Esophagus (tissue), 2 donors: ENCODE results near the gene STARD8. TPM values are rescaled to one million over a fixed set of nuclear protein-coding genes. Genes with fewer than 3 reads are reported as not detected.

ENCODE experiments used
- H3K27ac ChIP-seq, 2 donors: one replicate each; pipeline ENCODE4 v1.5.1; 2013; ENCODE audit warnings: low read depth in 2 of 2, mild to moderate bottlenecking in 2 of 2, inconsistent platforms in 1 of 2, low read length in 1 of 2, moderate library complexity in 1 of 2
- H3K27me3 ChIP-seq, 2 donors: one replicate each; pipeline ENCODE4 v1.6.1; 2013; ENCODE audit warnings: low read length in 2 of 2, control low read depth in 1 of 2, mild to moderate bottlenecking in 1 of 2; ENCODE audit not compliant: insufficient read depth in 2 of 2, control insufficient read depth in 1 of 2
- H3K36me3 ChIP-seq, 2 donors: one replicate each; pipeline ENCODE4 v1.6.1; 2013; ENCODE audit warnings: low read length in 1 of 2; ENCODE audit not compliant: control insufficient read depth in 2 of 2, insufficient read depth in 2 of 2
- H3K4me1 ChIP-seq, 2 donors: one replicate each; pipeline ENCODE4 v1.6.1; 2013; ENCODE audit warnings: low read length in 1 of 2; ENCODE audit not compliant: control insufficient read depth in 2 of 2, insufficient read depth in 2 of 2
- H3K4me3 ChIP-seq, 2 donors: one replicate each; pipeline ENCODE4 v1.5.1; 2013; ENCODE audit warnings: low read length in 2 of 2, mild to moderate bottlenecking in 2 of 2, low read depth in 1 of 2, moderate library complexity in 1 of 2
- H3K9me3 ChIP-seq, 2 donors: one replicate each; pipeline ENCODE4 v1.6.1; 2013; ENCODE audit warnings: mild to moderate bottlenecking in 2 of 2, low read depth in 1 of 2, low read length in 1 of 2, moderate library complexity in 1 of 2; ENCODE audit not compliant: control insufficient read depth in 2 of 2, insufficient read depth in 1 of 2
- WGBS, 2 donors: extraction: QIAGEN DNeasy Blood & Tissue Kit; methylation state at CpG; one replicate each; pipeline ENCODE4 v1.1.7; 2013; 5-methylcytosine and 5-hydroxymethylcytosine counted together
- polyA plus RNA-seq, 2 donors: library from polyadenylated mRNA; stranded (reverse); fragments of 200-250 nt; gene quantifications; one replicate each; pipeline ENCODE4 v1.2.3, GENCODE V29; 2013
- donor health status: healthy with polysubstance abuse.
- donor health status: Bipolar disorder and iron deficiency.

STARD8 gene
- polyA plus RNA-seq, 2 donors: 0.75 to 0.86 TPM

DNA sequence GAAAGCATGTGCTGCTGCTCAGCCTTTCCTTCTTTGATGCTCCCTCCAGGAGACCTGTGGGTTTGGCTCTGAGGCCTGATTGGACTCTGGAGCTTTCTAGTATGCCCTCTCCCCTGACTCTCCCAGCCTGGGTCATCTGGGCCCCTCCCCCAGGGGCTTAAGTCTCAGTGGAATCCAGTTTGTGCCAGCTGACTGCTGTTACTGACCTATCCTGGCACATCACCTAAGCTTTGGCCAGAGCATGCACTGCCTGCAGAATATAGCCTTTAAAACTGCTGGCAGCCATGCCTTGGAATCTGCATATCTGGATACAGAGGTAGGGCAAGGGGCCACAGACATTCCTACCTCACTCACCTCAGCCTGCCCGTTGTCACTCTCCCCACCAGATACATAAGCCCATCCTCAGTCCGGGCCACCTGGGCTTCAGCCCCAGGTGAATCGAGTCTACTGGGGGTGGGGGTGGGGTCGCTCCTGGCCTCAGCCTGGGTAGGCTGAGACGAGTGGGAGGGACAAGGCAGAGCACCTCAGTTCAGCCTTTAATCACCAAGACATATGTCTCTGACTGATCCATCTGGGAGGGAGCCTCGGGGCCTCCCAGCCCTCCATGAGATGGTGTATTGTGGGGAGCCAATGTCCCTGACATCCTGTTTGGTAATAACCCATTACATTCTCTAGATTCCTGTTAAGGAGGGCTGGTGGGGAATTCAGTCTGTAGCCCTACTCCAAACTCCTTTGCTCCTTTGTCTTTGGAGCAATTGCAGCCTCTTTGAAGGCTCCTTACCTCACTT is 61.2 kb downstream of the STARD8 start:
- H3K4me1 ChIP-seq: no peaks in the 10 kb centered on the region

DNA sequence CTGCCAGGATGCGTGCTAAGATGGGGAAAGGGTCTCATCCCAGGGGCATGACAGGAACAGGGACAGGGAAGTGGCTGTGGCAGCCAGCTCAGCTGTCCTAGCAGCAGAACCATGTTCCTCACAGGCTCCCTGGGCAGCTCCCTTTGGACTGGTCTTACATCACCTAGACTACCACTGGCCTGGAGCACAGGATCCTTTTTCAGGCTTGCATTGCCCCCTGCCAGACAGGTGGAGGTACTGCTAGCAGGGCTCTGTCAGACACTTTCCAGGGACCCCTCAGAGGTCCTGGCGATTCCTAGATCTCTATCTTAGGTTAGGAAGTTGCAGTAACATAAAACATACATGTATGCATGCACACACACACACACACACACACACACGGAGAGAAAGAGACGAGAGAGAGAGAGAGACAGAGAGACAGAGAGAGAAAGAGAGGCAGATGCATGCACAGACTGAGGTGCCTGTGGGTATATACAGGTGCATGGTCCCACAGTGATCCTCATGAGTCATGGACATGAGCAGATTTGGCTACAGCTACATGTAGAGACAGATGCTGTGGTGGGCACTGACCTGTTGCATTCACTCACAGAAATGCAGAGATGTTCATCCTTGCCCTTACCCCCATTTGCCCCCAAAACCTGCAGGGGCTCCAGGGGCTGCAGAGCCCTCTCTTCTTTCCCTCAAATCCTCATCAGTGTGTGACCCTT is 63.6 kb downstream of the STARD8 start:
- WGBS, 2 donors: 23 to 56% methylated on average over 4 of the region's 4 CpGs
- peaks cover 0 to 6% of the 10 kb centered on the region in 2 donors for H3K27me3 ChIP-seq
- no peak overlapping the region for H3K4me3 ChIP-seq
- no peaks in the 10 kb centered on the region for H3K9me3 ChIP-seq
- H3K36me3 ChIP-seq: no peaks in the 10 kb centered on the region
- no peak overlapping the region for H3K27ac ChIP-seq
- no peaks in the 10 kb centered on the region for H3K4me1 ChIP-seq

More for the DNA sequence above, 61.2 kb downstream of the STARD8 start:
- no peak overlapping the region for H3K27ac ChIP-seq
- peaks cover 0 to 2% of the 10 kb centered on the region in 2 donors for H3K27me3 ChIP-seq
- H3K9me3 ChIP-seq: no peaks in the 10 kb centered on the region
- WGBS, 2 donors: 56 to 71% methylated on average over 6 of the region's 6 CpGs
- no peaks in the 10 kb centered on the region for H3K36me3 ChIP-seq
- no peak overlapping the region for H3K4me3 ChIP-seq

GRCh38 chrX:68711845-68712244 is 64.4 kb downstream of the STARD8 start:
- Histone ChIP-seq H3K27me3 (peaks cover 0 to 6% of the 10 kb centered on the region in 2 donors), H3K36me3 (no peaks in the 10 kb centered on the region), H3K9me3 (no peaks in the 10 kb centered on the region), H3K4me1 (no peaks in the 10 kb centered on the region), H3K27ac (no peak overlapping the region), H3K4me3 (no peak overlapping the region)
- 48 to 68% methylated on average over 5 of the region's 5 CpGs for WGBS, 2 donors

DNA sequence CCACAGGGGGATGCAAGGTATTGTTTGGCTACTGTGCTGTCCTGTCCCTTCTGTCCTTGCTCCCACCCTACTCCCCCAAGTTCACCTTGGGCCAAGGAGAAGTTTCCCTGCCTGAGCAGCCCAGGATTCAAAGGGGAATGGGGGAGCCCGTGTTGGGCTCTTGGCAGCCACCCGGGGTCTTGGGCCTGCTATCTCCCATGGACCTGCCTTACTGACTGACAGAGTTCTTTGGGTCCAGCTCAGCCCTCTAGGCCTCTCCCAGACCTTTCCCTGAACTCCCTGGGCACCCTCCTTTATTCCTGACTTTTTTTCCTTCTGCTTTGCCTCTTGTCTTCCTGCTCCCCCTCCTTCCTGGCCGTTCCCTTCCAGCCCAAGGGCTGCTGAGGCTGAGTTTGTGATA is 67.4 kb downstream of the STARD8 start:
- Histone ChIP-seq H3K4me3 (no peak overlapping the region), H3K36me3 (no peaks in the 10 kb centered on the region), H3K9me3 (no peaks in the 10 kb centered on the region), H3K27ac (no peak overlapping the region), H3K4me1 (no peaks in the 10 kb centered on the region), H3K27me3 (peaks cover 0 to 6% of the 10 kb centered on the region in 2 donors)
- 67 to 84% methylated on average over 3 of the region's 3 CpGs for whole genome bisulfite sequencing, 2 donors

- H3K27me3 ChIP-seq: peaks cover 0 to 6% of the 10 kb centered on the region in 2 donors
- H3K4me3 ChIP-seq: no peak overlapping the region
- no peaks in the 10 kb centered on the region for H3K36me3 ChIP-seq
- H3K9me3 ChIP-seq: no peaks in the 10 kb centered on the region
- 82 to 93% methylated on average over 12 to 13 of the region's 13 CpGs for WGBS, 2 donors
- no peak overlapping the region for H3K27ac ChIP-seq
- H3K4me1 ChIP-seq: no peaks in the 10 kb centered on the region
These were observed 69.7 kb downstream of the STARD8 start for GRCh38 chrX:68717196-68717595.

- 88 to 90% methylated on average over 21 to 24 of the region's 24 CpGs for WGBS, 2 donors
- Histone ChIP-seq H3K4me1 (no peaks in the 10 kb centered on the region), H3K9me3 (no peaks in the 10 kb centered on the region), H3K27ac (no peak overlapping the region), H3K27me3 (peaks cover 0 to 6% of the 10 kb centered on the region in 2 donors), H3K4me3 (no peak overlapping the region), H3K36me3 (no peaks in the 10 kb centered on the region)
These were observed 70.4 kb downstream of the STARD8 start for GRCh38 chrX:68717663-68718442.

DNA sequence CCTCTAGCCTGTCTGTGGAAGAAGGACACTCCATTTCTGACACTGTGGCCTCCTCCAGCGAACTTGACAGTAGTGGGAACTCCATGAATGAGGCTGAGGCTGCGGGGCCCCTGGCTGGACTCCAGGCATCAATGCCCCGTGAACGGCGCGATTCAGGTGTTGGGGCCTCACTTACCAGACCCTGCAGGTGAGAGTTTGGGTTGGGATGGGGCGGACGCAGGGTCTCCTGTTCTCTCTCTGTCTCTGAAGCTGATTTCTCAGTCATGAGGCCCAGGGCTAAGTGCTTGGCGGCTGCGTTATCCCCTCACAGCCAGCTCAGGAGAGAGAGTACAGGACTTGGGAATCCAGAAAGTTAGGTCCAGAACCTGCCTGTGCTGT is 71.0 kb downstream of the STARD8 start:
- Histone ChIP-seq H3K36me3 (no peaks in the 10 kb centered on the region), H3K9me3 (no peaks in the 10 kb centered on the region), H3K4me3 (no peak overlapping the region), H3K27me3 (peaks cover 0 to 5% of the 10 kb centered on the region in 2 donors), H3K4me1 (no peaks in the 10 kb centered on the region), H3K27ac (no peak overlapping the region)
- 83 to 94% methylated on average over 10 of the region's 10 CpGs for WGBS, 2 donors

DNA sequence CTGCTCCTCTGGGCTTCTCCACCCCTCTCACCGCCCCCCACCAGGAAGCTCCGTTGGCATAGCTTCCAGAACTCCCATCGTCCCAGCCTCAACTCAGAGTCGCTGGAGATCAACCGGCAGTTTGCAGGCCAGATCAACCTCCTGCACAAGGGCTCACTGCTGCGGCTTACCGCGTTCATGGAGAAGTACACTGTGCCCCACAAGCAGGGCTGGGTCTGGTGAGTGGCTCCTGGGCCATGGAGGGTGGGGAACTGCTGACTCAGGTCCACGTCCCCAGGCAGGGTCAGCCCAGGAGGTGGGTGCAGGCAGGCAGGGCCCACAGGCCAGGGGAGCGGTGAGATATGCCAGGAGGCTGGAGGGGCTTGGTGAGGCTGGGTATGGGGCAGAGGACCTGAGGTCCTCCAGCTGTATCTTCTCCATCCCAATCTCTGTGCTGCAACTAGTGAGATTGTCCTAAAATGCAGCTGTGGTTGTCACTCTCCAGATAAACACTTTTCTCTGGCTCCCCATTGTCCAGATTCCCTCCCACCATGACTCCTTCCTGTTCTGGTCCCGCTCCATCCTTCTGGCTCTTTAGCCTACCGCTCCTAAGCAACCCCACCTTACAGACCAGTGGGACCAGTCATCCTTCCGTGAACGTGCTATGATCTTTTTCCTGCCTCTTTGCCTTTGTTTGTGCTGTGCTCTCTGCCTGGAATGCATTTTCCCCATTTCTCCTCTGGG is 71.9 kb downstream of the STARD8 start:
- no peaks in the 10 kb centered on the region for H3K36me3 ChIP-seq
- H3K4me1 ChIP-seq: no peaks in the 10 kb centered on the region
- H3K4me3 ChIP-seq: no peak overlapping the region
- 79 to 88% methylated on average over 14 of the region's 14 CpGs for WGBS, 2 donors
- peaks cover 0 to 2% of the 10 kb centered on the region in 2 donors for H3K27me3 ChIP-seq
- H3K9me3 ChIP-seq: no peaks in the 10 kb centered on the region
- H3K27ac ChIP-seq: no peak overlapping the region
